Measurements from ENCODE around the gene CCDC6. TPM values are rescaled to one million over a fixed set of nuclear protein-coding genes. Genes with fewer than 3 reads are reported as not detected.

CCDC6 gene
- total and polyA plus RNA-seq, 3 donors from 2014 or later, result 21.1 to 52.2 (median 41.7) TPM

- no peaks in the 10 kb centered on the region for H3K36me3 ChIP-seq (ENCODE audit: low read depth, missing control alignments)
- no peak for DNase-seq
- H3K27me3 ChIP-seq, result no peaks in the 10 kb centered on the region
- no peak overlapping the region for H3K4me3 ChIP-seq
- TF ChIP-seq, protein P1, sequence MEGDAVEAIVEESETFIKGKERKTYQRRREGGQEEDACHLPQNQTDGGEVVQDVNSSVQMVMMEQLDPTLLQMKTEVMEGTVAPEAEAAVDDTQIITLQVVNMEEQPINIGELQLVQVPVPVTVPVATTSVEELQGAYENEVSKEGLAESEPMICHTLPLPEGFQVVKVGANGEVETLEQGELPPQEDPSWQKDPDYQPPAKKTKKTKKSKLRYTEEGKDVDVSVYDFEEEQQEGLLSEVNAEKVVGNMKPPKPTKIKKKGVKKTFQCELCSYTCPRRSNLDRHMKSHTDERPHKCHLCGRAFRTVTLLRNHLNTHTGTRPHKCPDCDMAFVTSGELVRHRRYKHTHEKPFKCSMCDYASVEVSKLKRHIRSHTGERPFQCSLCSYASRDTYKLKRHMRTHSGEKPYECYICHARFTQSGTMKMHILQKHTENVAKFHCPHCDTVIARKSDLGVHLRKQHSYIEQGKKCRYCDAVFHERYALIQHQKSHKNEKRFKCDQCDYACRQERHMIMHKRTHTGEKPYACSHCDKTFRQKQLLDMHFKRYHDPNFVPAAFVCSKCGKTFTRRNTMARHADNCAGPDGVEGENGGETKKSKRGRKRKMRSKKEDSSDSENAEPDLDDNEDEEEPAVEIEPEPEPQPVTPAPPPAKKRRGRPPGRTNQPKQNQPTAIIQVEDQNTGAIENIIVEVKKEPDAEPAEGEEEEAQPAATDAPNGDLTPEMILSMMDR (IDR thresholded peaks at IDR 0.05), result no peak
- no peak for TF ChIP-seq POLR2A (IDR thresholded peaks at IDR 0.05)
- WGBS, 2 donors, result 48 to 50% methylated on average over 3 of the region's 3 CpGs
- H3K4me1 ChIP-seq, result peaks cover 8% of the 10 kb centered on the region
- intact Hi-C loops (cut with DNase I; ENCODE audit: low total_unique reads), result no loop called here
- no peak overlapping the region for H3K27ac ChIP-seq
- H3K9me3 ChIP-seq, result no peaks in the 10 kb centered on the region
These were observed 49.3 kb downstream of the CCDC6 start for GRCh38 chr10:59857049-59857448.

DNA sequence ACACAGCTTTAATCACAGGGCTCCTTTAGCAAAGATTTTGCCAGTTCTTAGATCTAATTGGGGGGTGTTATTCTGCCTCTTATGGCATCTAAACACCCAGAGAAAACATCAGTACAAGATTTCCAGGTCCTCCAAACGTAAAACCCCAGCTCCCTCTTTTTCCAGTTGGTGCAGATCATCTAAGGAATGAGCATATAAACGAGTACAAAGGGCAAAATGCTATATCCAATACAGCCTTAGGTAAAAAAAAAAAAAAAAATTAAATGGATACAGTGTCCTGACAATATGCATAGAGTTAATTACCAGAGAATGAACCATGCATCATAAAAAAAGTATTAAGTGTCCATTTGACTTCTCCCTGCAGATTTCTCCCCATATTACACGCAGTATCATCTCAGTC, 50.3 kb downstream of the CCDC6 start:
- intact Hi-C loops (cut with DNase I; ENCODE audit: low total_unique reads), result no loop called here
- TF ChIP-seq, protein P1 (IDR thresholded peaks at IDR 0.05), result no peak
- TF ChIP-seq POLR2A (IDR thresholded peaks at IDR 0.05), result no peak
- Histone ChIP-seq H3K27ac (no peak overlapping the region), H3K4me1 (peaks cover 8% of the 10 kb centered on the region), H3K36me3 (ENCODE audit: low read depth, missing control alignments) (no peaks in the 10 kb centered on the region), H3K4me3 (no peak overlapping the region), H3K27me3 (no peaks in the 10 kb centered on the region), H3K9me3 (no peaks in the 10 kb centered on the region)
- 71 to 78% methylated on average over 3 of the region's 3 CpGs for WGBS, 2 donors
- DNase-seq, result no peak

- Histone ChIP-seq H3K4me1 (peaks cover 8% of the 10 kb centered on the region), H3K9me3 (no peaks in the 10 kb centered on the region), H3K27me3 (no peaks in the 10 kb centered on the region), H3K36me3 (ENCODE audit: low read depth, missing control alignments) (no peaks in the 10 kb centered on the region), H3K4me3 (no peak overlapping the region), H3K27ac (no peak overlapping the region)
- 91 to 97% methylated on average over 4 of the region's 4 CpGs for WGBS, 2 donors
- TF ChIP-seq, protein P1 (IDR thresholded peaks at IDR 0.05), result no peak
- no peak for TF ChIP-seq POLR2A (IDR thresholded peaks at IDR 0.05)
- intact Hi-C loops (cut with DNase I; ENCODE audit: low total_unique reads), result no loop called here
- no peak for DNase-seq
These were observed 51.8 kb downstream of the CCDC6 start for GRCh38 chr10:59854571-59854970.

DNA sequence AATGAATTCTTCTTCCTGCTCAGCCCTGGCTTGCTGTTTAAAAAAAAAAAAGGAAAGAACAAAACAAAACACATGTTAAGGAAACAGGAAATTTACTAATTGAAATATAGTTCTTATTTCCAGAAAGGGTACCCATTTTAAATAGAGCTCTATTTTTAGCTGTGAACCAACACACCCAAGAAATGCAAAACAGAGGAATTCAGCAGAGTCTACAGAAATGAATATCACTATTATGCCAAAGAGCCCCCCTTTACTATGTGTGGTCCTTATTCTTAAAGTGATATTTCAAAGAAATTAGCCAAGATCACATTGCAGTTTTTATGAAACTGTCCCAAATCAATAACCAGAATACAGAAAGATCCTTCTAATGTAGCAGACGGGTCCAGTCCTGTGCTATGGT, 53.7 kb downstream of the CCDC6 start:
- TF ChIP-seq, protein P1 (IDR thresholded peaks at IDR 0.05), result no peak
- TF ChIP-seq POLR2A (IDR thresholded peaks at IDR 0.05), result no peak
- H3K4me3 ChIP-seq, result no peak overlapping the region
- no peaks in the 10 kb centered on the region for H3K27me3 ChIP-seq
- intact Hi-C loops (cut with DNase I; ENCODE audit: low total_unique reads), result no loop called here
- no peak overlapping the region for H3K27ac ChIP-seq
- H3K9me3 ChIP-seq, result no peaks in the 10 kb centered on the region
- DNase-seq, result no peak
- WGBS, 2 donors, result 73 to 88% methylated on average over 1 of the region's 1 CpG
- no peaks in the 10 kb centered on the region for H3K36me3 ChIP-seq (ENCODE audit: low read depth, missing control alignments)
- H3K4me1 ChIP-seq, result peaks cover 8% of the 10 kb centered on the region

DNA sequence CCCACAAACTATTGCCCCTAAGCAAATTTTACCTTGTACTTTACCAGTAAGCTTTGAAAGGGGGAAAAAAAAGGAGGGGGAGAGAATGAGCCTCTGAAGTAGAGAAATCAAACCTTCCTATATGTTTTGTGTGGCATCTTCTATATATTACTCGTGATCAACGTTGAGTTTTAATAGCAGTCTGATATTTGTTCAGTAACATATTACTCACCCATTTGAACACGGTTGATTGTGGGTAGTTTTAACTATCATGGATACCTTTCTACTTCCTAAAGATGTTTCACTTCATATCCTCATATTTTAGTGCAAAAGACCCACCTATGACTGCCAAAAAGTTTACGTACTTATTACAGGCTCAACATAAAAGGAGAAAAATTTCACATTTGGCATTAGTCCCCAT, 54.5 kb downstream of the CCDC6 start:
- no peaks in the 10 kb centered on the region for H3K9me3 ChIP-seq
- no peak for DNase-seq
- intact Hi-C loops (cut with DNase I; ENCODE audit: low total_unique reads), result no loop called here
- 86 to 88% methylated on average over 4 of the region's 4 CpGs for WGBS, 2 donors
- no peak for TF ChIP-seq POLR2A (IDR thresholded peaks at IDR 0.05)
- TF ChIP-seq, protein P1 (IDR thresholded peaks at IDR 0.05), result no peak
- H3K36me3 ChIP-seq (ENCODE audit: low read depth, missing control alignments), result no peaks in the 10 kb centered on the region
- H3K4me3 ChIP-seq, result no peak overlapping the region
- H3K27ac ChIP-seq, result no peak overlapping the region
- peaks cover 5% of the 10 kb centered on the region for H3K4me1 ChIP-seq
- H3K27me3 ChIP-seq, result no peaks in the 10 kb centered on the region

All from testis (tissue), 3 donors.